ENCODE results near the gene ADK.

- TF ChIP-seq CTCF (conservative IDR thresholded peaks at IDR 0.05; ENCODE audit: low read depth in 2 of 2) = no peak
- no peak for TF ChIP-seq POLR2AphosphoS5 (IDR thresholded peaks at IDR 0.05; ENCODE audit: low read depth)
- TF ChIP-seq EZH2 (IDR thresholded peaks at IDR 0.05; ENCODE audit: low read depth, unreplicated experiment) = no peak
- no peak for TF ChIP-seq REST (IDR thresholded peaks at IDR 0.05; ENCODE audit: unreplicated experiment)
- TF ChIP-seq NANOG (IDR thresholded peaks at IDR 0.05; ENCODE audit: borderline replicate concordance) = no peak
- no peak for TF ChIP-seq JUNB (IDR thresholded peaks at IDR 0.05; ENCODE audit: unreplicated experiment)
- TF ChIP-seq ETS1 (IDR thresholded peaks at IDR 0.05) = no peak
- no peak for TF ChIP-seq CREB1 (CRISPR knock-in tag; IDR thresholded peaks at IDR 0.05; ENCODE audit: low read depth)
- TF ChIP-seq EZH2phosphoT487 (IDR thresholded peaks at IDR 0.05; ENCODE audit: unreplicated experiment) = no peak
- TF ChIP-seq ZNF114 (CRISPR knock-in tag; IDR thresholded peaks at IDR 0.05) = no peak
- no peak for TF ChIP-seq ZNF331 (CRISPR knock-in tag; IDR thresholded peaks at IDR 0.05; ENCODE audit: low read depth)
Observed at GRCh38 chr10:74658511-74658910, 507.5 kb downstream of the ADK start.
